Activated T-helper 17 cell treated with anti-CD3 and anti-CD28 coated beads, Interleukin-2, amount 50 U/mL, for 72 hours (primary cell): ENCODE results near the gene RNGTT. TPM values are rescaled to one million over a fixed set of nuclear protein-coding genes. Genes with fewer than 3 reads are reported as not detected.

Source experiments
- total RNA-seq, 2 donors: library from RNA; stranded (reverse); gene quantifications; one replicate each; pipeline ENCODE4 v1.2.3, GENCODE V29; 2022

RNGTT gene
- total RNA-seq, 2 donors from 2014 or later = 20.9 to 23.3 TPM

Other genes starting within 250 kb of the RNGTT start
- 100 to 1,000 TPM in 1 of 2 donors, 10 to 100 TPM in 1; 61.5 to 363 TPM for gene PNRC1, start 117.1 kb upstream of the RNGTT start, total RNA-seq
- gene SRSF12, start 154.5 kb upstream of the RNGTT start, total RNA-seq = 1 to 10 TPM in 1 of 2 donors, not detected in 1; 1.1 TPM
- gene PM20D2, start 182.4 kb upstream of the RNGTT start, total RNA-seq = 1 to 10 TPM; 7.9 to 9.2 TPM